ENCODE data around the gene ERVFRD-1. TPM values are rescaled to one million over a fixed set of nuclear protein-coding genes. Genes with fewer than 3 reads are reported as not detected.

ERVFRD-1 gene
- total RNA-seq, 2 experiments from 2014 or later = not detected

- ChIA-PET POLR2A (no interaction called here), CTCF (no interaction called here)
- H3K36me3 ChIP-seq (ENCODE audit: insufficient read depth, low read length) = no peaks in the 10 kb centered on the region
- Mint-ChIP-seq H3K36me3 (ENCODE audit: low read depth) (no peaks in the 10 kb centered on the region), H3K27me3 (peaks cover 10% of the 10 kb centered on the region), H3K27ac (no peak overlapping the region), H3K4me3 (no peak overlapping the region), H3K9me3 (no peaks in the 10 kb centered on the region), H3K4me1 (ENCODE audit: low read depth) (peaks cover 7% of the 10 kb centered on the region)
- intact Hi-C loops (cut with DNase I, micrococcal nuclease) = no loop called here
- ATAC-seq (ENCODE audit: poor library complexity) (no peak), DNase-seq (no peak)
- peaks cover 0 to 2% of the 10 kb centered on the region in 2 experiments for H3K27me3 ChIP-seq (ENCODE audit: control insufficient read depth in 1 of 2, insufficient read depth in 2 of 2, low read length in 2 of 2)
- no peak overlapping the region for H3K27ac ChIP-seq (ENCODE audit: low read depth in 1 of 2, low read length in 2 of 2)
- H3K4me1 ChIP-seq (ENCODE audit: insufficient read depth, low read length) = peaks cover 2% of the 10 kb centered on the region
- no peak overlapping the region for H3K4me3 ChIP-seq (ENCODE audit: low read length)
- TF ChIP-seq CTCF (IDR thresholded peaks at IDR 0.05) = no peak
- no peaks in the 10 kb centered on the region for H3K9me3 ChIP-seq (ENCODE audit: control insufficient read depth in 1 of 2, insufficient read depth in 1 of 2, low read length in 2 of 2)
These were observed 38.0 kb upstream of the ERVFRD-1 start for GRCh38 chr6:11149551-11149950.

- no peak overlapping the region for H3K4me3 Mint-ChIP-seq
- intact Hi-C loops (cut with DNase I, micrococcal nuclease) = no loop called here
- Histone ChIP-seq H3K27ac (ENCODE audit: low read depth in 1 of 2, low read length in 2 of 2) (no peak overlapping the region), H3K9me3 (ENCODE audit: control insufficient read depth in 1 of 2, insufficient read depth in 1 of 2, low read length in 2 of 2) (no peaks in the 10 kb centered on the region), H3K4me3 (ENCODE audit: low read length) (no peak overlapping the region), H3K4me1 (ENCODE audit: insufficient read depth, low read length) (peaks cover 5% of the 10 kb centered on the region), H3K27me3 (ENCODE audit: control insufficient read depth in 1 of 2, insufficient read depth in 2 of 2, low read length in 2 of 2) (peaks cover 0 to under 1% of the 10 kb centered on the region in 2 experiments), H3K36me3 (ENCODE audit: insufficient read depth, low read length) (no peaks in the 10 kb centered on the region)
- H3K27me3 Mint-ChIP-seq = no peaks in the 10 kb centered on the region
- ATAC-seq (ENCODE audit: poor library complexity) (no peak), DNase-seq (no peak)
- H3K27ac Mint-ChIP-seq = no peak overlapping the region
- TF ChIP-seq CTCF (IDR thresholded peaks at IDR 0.05) = no peak
- POLR2A ChIA-PET = no interaction called here
- H3K36me3 Mint-ChIP-seq (ENCODE audit: low read depth) = no peaks in the 10 kb centered on the region
- no peaks in the 10 kb centered on the region for H3K9me3 Mint-ChIP-seq
- H3K4me1 Mint-ChIP-seq (ENCODE audit: low read depth) = no peaks in the 10 kb centered on the region
- CTCF ChIA-PET = no interaction called here
These were observed 34.7 kb upstream of the ERVFRD-1 start for GRCh38 chr6:11146117-11146826.

GRCh38 chr6:11144393-11144851, 32.9 kb upstream of the ERVFRD-1 start:
- no peaks in the 10 kb centered on the region for H3K36me3 ChIP-seq (ENCODE audit: insufficient read depth, low read length)
- intact Hi-C loops (cut with DNase I, micrococcal nuclease) = loop anchor here (1.0 to 2.0 kb wide), 5 partner anchors 28 to 430 kb away; no protein-coding TSS in a partner anchor
- no peaks in the 10 kb centered on the region for H3K9me3 ChIP-seq (ENCODE audit: control insufficient read depth in 1 of 2, insufficient read depth in 1 of 2, low read length in 2 of 2)
- DNase-seq = peak; percentile 51 to 84 (median 64)
- H3K27ac ChIP-seq (ENCODE audit: low read depth in 1 of 2, low read length in 2 of 2) = no peak overlapping the region
- H3K4me3 ChIP-seq (ENCODE audit: low read length) = no peak overlapping the region
- ChIA-PET POLR2A (no interaction called here), CTCF (interaction anchor here (0.6 to 2.3 kb wide), 11 partner anchors 9 to 431 kb away, joined by 3 to 28 read pairs (median 4); no protein-coding TSS in a partner anchor)
- no peaks in the 10 kb centered on the region for H3K36me3 Mint-ChIP-seq (ENCODE audit: low read depth)
- ATAC-seq (ENCODE audit: poor library complexity) = peak; percentile 73
- H3K27me3 ChIP-seq (ENCODE audit: control insufficient read depth in 1 of 2, insufficient read depth in 2 of 2, low read length in 2 of 2) = no peaks in the 10 kb centered on the region
- no peak overlapping the region for H3K4me3 Mint-ChIP-seq
- peak; percentile 98 for TF ChIP-seq CTCF (IDR thresholded peaks at IDR 0.05)
- H3K27me3 Mint-ChIP-seq = no peaks in the 10 kb centered on the region
- no peak overlapping the region for H3K27ac Mint-ChIP-seq
- no peaks in the 10 kb centered on the region for H3K9me3 Mint-ChIP-seq
- peaks cover 5% of the 10 kb centered on the region for H3K4me1 ChIP-seq (ENCODE audit: insufficient read depth, low read length)
- no peaks in the 10 kb centered on the region for H3K4me1 Mint-ChIP-seq (ENCODE audit: low read depth)
